H54 (cell line): ENCODE results near the gene FAM32A.

Experiments used
- DNase-seq: peaks from one replicate; pipeline ENCODE4 v3.0.0; 2011; ENCODE audit warnings: low spot score, mixed read lengths; ENCODE audit not compliant: insufficient read length
- FAIRE-seq: peaks from 3 replicates; lab custom pipeline; 2011; peaks lifted over from hg19 to GRCh38; lab: Jason Lieb, UNC
- POLR2A ChIP-seq: IDR thresholded peaks from 2 replicates; pipeline ENCODE4 v1.6.1; 2011; ENCODE audit warnings: low read depth, mild to moderate bottlenecking, low read length

The FAM32A gene

DNA sequence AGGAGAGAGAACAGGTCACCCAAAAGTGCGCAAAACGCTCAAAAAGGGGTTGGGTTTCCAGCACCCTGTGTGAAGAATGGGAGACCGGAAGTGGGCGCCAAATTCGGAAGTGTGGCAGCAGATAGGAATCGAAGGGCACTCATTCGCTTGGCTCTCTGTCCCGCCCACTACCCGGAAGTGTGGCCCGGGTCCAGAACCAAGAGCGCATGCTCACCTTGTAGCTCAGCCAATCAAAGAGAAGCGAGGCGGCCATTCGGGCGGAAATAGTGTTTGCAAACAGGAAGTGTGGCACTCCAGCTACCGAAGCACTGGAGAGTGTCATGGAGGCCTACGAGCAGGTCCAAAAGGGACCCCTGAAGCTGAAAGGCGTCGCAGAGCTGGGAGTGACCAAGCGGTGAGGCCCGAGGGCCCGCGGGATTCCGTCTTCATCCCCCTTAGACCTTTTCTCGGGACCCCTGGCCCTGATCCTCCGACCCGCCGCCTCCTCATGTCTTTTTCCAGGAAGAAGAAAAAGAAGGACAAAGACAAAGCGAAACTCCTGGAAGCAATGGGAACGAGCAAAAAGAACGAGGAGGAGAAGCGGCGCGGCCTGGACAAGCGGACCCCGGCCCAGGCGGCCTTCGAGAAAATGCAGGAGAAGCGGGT, at the start of gene FAM32A:
Gene FAM32A, plus strand, starts transcription at position 288 of the 645 bp plus-strand sequence. Its CDS starts 33 bp downstream, at position 321.
- peak; percentile 60 for FAIRE-seq
- peak; percentile 65 for TF ChIP-seq POLR2A
- peak; percentile 96 for DNase-seq

- DNase-seq = no peak
- TF ChIP-seq POLR2A = no peak
- no peak for FAIRE-seq
These were observed 49.6 kb upstream of the FAM32A start for GRCh38 chr19:16135430-16136127.

GRCh38 chr19:16136185-16136999, 48.8 kb upstream of the FAM32A start:
- FAIRE-seq = no peak
- DNase-seq = no peak
- TF ChIP-seq POLR2A = no peak

GRCh38 chr19:16139752-16140151, 45.5 kb upstream of the FAM32A start:
- no peak for TF ChIP-seq POLR2A
- FAIRE-seq = no peak

DNA sequence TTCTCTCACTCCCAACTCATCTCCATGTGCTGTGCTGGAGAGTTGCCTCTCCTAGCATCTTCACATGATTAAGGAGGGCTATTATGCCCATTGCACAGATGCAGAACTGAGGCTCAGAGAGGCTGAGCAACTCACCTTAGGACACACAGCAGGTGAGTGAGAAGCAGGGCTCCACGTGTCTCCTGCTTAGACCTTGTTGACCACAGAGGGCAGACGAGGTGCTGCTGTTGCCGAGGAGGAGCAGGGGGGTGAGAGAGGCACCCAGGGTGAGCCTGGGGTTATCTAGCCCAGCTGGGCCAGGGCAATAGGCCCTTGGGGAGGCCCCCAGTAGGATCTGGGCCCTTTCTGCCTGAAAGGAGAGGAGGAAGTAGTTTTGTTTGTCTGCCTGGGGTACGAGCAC, 44.2 kb upstream of the FAM32A start:
- FAIRE-seq (no peak), DNase-seq (no peak)

More at GRCh38 chr19:16139752-16140151, 45.5 kb upstream of the FAM32A start:
- no peak for DNase-seq

GRCh38 chr19:16142032-16142580, 43.1 kb upstream of the FAM32A start:
- TF ChIP-seq POLR2A = no peak
- FAIRE-seq (no peak), DNase-seq (no peak)

More for the DNA sequence above, 44.2 kb upstream of the FAM32A start:
- no peak for TF ChIP-seq POLR2A

DNA sequence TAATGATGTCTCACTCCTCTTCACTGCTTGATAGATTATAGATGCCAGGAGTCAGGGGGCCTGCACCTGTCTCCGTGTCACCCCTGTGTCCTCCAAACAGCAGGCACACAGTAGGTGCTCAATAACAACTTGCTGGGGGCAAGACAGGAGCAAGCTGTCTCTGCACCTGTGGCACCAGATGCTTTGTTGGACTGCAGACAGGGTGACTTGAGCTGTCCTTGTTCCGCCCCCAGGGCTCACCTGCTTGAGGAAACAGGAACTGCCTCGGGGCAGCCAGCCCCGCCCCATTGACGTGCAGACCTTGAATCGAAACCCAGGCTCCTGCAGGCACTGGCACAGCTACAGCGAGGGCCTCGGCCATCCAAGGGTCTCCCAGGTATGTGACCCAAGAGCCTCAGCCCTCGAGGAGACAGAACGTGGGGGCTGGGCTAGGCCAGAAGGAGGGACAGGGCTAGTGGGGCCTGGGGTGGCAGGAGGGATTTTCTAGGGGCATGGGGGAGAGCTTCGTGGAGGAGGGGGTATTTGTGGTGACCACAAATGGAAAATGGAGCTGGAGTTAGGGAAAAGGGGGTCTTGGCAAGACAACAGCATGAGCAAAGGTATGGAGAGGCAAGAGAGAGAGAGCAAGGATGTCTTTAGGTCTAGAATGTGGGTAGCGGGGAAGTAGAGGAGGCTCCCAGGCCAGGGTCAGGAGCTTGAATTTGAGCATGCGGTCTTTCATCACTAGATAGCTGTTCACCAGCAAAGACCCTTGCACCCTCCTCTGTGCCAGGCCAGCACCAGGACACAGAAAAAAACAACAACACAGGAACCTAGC, 41.6 kb upstream of the FAM32A start, which contains the start of gene HSH2D:
Gene HSH2D, plus strand, starts transcription at position 287 of the 817 bp plus-strand sequence. CDS start 5,066 bp downstream, outside the sequence.
- FAIRE-seq (no peak), DNase-seq (no peak)
- no peak for TF ChIP-seq POLR2A

DNA sequence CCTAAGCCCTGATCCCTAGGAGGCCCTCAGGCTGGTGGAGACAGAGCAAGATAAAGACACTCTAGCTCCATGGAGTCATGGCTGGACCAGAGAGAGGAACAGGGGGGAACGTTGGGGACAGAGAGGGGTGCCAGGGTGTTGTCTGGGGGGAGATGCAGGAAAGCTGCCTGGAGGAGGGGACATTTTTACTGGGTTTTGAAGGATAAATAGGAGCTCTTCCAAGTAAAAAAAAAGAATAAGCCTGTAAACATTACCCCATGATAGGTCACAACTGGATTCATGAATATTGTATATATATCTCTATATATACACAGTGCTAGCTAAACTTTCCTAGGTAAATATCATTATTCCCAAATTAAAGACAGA, 41.0 kb upstream of the FAM32A start:
- FAIRE-seq (no peak), DNase-seq (no peak)
- TF ChIP-seq POLR2A = no peak

- TF ChIP-seq POLR2A = no peak
- no peak for FAIRE-seq
- no peak for DNase-seq
These were observed 39.1 kb upstream of the FAM32A start for GRCh38 chr19:16146112-16146511.

GRCh38 chr19:16148443-16149229, 36.6 kb upstream of the FAM32A start:
- DNase-seq (no peak), FAIRE-seq (no peak)
- TF ChIP-seq POLR2A = no peak

DNA sequence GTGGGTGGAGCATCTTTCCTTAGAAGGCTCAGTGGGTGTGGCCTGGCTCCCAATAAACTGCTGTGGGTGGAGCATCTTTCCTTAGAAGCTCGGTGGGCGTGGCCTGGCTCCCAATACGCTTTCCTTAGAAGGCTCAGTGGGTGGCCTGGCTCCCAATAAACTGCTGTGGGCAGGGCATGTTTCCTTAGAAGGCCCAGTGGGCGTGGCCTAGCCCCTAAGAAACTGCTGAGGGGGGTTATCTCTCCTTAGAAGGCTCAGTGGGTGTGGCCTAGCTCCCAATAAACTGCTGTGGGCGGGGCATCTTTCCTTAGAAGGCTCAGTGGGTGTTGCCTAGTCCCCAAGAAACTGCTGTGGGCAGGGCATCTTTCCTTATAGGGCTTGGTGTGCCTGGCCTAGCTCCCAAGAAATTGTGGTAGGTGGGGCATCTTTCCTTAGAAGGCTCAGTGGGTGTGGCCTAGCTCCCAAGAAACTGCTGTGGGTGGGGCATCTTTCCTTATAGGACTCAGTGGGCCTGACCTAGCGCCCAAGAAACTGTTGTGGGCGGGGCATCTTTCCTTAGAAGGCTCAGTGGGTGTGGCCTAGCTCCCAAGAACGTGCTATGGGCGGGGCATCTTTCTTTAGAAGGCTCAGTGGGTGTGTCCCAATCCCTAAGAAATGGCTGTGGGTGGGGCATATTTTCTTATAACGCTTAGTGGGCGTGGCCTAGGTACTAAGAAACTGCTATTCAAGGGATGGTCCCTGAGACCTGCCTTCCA, 31.5 kb upstream of the FAM32A start:
- TF ChIP-seq POLR2A = no peak
- DNase-seq (no peak), FAIRE-seq (no peak)

DNA sequence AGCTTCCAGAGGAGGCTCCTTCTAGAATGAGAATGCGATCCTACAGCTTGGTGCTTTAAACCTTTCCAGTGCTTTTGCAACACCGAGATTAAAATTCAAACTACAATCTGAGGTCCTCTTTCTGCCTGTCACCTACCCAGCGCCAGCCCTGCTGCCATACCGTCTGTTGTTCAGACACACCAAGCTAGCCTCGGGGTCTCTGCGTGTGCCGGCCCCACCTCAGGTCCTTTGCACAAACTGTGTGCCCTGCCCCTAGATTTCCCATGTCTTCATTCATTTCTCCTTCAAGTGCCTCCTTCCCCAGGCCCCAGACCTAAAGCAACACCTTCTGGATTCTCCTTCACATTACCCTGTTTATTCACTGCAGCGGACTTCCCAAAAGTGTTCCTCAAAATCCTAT, 30.7 kb upstream of the FAM32A start:
- no peak for TF ChIP-seq POLR2A
- FAIRE-seq (no peak), DNase-seq (no peak)
